ENCODE results near the gene ARL4A.

GRCh38 chr7:12643001-12643643, 44.3 kb upstream of the ARL4A start:
- TF ChIP-seq, protein P1, sequence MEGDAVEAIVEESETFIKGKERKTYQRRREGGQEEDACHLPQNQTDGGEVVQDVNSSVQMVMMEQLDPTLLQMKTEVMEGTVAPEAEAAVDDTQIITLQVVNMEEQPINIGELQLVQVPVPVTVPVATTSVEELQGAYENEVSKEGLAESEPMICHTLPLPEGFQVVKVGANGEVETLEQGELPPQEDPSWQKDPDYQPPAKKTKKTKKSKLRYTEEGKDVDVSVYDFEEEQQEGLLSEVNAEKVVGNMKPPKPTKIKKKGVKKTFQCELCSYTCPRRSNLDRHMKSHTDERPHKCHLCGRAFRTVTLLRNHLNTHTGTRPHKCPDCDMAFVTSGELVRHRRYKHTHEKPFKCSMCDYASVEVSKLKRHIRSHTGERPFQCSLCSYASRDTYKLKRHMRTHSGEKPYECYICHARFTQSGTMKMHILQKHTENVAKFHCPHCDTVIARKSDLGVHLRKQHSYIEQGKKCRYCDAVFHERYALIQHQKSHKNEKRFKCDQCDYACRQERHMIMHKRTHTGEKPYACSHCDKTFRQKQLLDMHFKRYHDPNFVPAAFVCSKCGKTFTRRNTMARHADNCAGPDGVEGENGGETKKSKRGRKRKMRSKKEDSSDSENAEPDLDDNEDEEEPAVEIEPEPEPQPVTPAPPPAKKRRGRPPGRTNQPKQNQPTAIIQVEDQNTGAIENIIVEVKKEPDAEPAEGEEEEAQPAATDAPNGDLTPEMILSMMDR (IDR thresholded peaks at IDR 0.05; ENCODE audit: low read length): no peak
- no peak for TF ChIP-seq EZH2 (IDR thresholded peaks at IDR 0.05; ENCODE audit: borderline replicate concordance, low read length)
